Measurements from ENCODE around the gene TMEM260. TPM values are rescaled to one million over a fixed set of nuclear protein-coding genes. Genes with fewer than 3 reads are reported as not detected.

TMEM260 gene
- polyA plus RNA-seq, 3 donors, result 7.5 to 8.8 (median 8.3) TPM

DNA sequence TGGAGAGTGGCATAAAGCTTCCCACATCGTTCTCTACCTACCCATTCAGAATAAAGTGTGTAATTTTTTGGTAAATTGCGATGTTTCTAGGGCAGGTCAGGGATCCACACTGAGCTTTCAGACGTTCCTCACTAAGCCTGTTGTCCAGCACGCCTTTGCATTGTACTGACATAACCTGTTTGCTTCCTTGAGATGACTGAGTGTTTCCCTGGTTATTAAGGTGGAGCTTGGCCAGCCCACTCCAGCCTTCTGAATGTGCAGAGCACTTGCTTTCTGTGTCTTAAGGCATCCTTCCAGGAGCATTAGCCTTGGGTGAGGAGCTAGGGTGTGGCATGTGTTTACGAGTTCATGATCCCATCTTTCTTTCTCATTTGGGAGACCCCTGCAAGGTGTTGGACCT, 96.4 kb downstream of the TMEM260 start:
- Histone ChIP-seq H4K20me1 (ENCODE audit: insufficient read depth, low read length) (no peaks in the 10 kb centered on the region), H3K9ac (ENCODE audit: insufficient read depth, low read length, poor library complexity, severe bottlenecking) (no peak overlapping the region), H3K79me2 (ENCODE audit: insufficient read depth, low read length) (no peaks in the 10 kb centered on the region), H3K4me2 (replicated peaks; ENCODE audit: extremely low read depth, low read length, poor library complexity, severe bottlenecking) (no peak overlapping the region), H3K36me3 (replicated peaks in 1 of 2; ENCODE audit: control insufficient read depth in 1 of 2, insufficient read depth in 2 of 2, low read length in 2 of 2) (no peaks in the 10 kb centered on the region), H3K4me3 (replicated peaks in 1 of 3; ENCODE audit: low read depth in 2 of 3, low read length in 3 of 3) (no peak overlapping the region), H3K27ac (ENCODE audit: low read depth in 1 of 2, low read length in 2 of 2) (no peak overlapping the region), H3K27me3 (ENCODE audit: control insufficient read depth in 2 of 2, insufficient read depth in 2 of 2, low read length in 2 of 2) (no peaks in the 10 kb centered on the region), H3K9me3 (replicated peaks in 1 of 2; ENCODE audit: control insufficient read depth in 1 of 2, insufficient read depth in 1 of 2, low read length in 2 of 2) (no peaks in the 10 kb centered on the region), H2AFZ (ENCODE audit: insufficient read depth, low read depth, low read length, poor library complexity, severe bottlenecking) (no peak overlapping the region), H3K4me1 (ENCODE audit: control insufficient read depth in 1 of 2, insufficient read depth in 2 of 2, low read length in 2 of 2) (no peaks in the 10 kb centered on the region)
- no peak overlapping the region for H3K27ac Mint-ChIP-seq
- H3K4me3 Mint-ChIP-seq, result no peak overlapping the region
- H3K4me1 Mint-ChIP-seq, result no peaks in the 10 kb centered on the region
- DNase-seq, result no peak
- no peaks in the 10 kb centered on the region for H3K36me3 Mint-ChIP-seq
- peaks cover 0 to 2% (median 2%) of the 10 kb centered on the region in 3 donors for H3K27me3 Mint-ChIP-seq (ENCODE audit: low read depth in 3 of 3)
- no peak for TF ChIP-seq CTCF (IDR thresholded peaks at IDR 0.05)
- H3K9me3 Mint-ChIP-seq, result peaks cover 1 to 18% (median 5%) of the 10 kb centered on the region in 7 donors
- intact Hi-C loops (cut with micrococcal nuclease), result no loop called here
- 80% methylated on average over 1 of the region's 5 CpGs for WGBS (ENCODE audit: insufficient coverage)

DNA sequence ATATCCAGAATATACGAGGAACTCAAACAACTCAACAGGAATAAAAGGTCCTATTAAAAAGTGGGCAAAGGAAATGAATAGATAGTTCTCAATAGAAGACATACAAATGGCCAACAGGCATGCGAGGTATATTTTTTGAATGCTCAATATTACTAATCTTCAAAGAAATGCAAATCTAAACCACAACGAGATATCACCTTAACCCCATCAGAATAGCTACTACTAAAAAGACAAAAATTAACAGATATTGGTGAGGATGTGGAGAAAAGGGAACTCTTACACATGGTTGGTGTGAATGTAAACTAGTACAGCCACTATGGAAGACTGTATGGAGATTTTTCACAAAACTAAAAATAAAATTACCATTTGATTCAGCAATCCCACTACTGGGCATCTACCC, 99.2 kb downstream of the TMEM260 start:
- Histone ChIP-seq H3K36me3 (replicated peaks in 1 of 2; ENCODE audit: control insufficient read depth in 1 of 2, insufficient read depth in 2 of 2, low read length in 2 of 2) (no peaks in the 10 kb centered on the region), H3K9me3 (replicated peaks in 1 of 2; ENCODE audit: control insufficient read depth in 1 of 2, insufficient read depth in 1 of 2, low read length in 2 of 2) (no peaks in the 10 kb centered on the region), H3K27ac (ENCODE audit: low read depth in 1 of 2, low read length in 2 of 2) (no peak overlapping the region), H3K4me1 (ENCODE audit: control insufficient read depth in 1 of 2, insufficient read depth in 2 of 2, low read length in 2 of 2) (no peaks in the 10 kb centered on the region), H2AFZ (ENCODE audit: insufficient read depth, low read depth, low read length, poor library complexity, severe bottlenecking) (no peak overlapping the region), H3K27me3 (ENCODE audit: control insufficient read depth in 2 of 2, insufficient read depth in 2 of 2, low read length in 2 of 2) (no peaks in the 10 kb centered on the region), H3K79me2 (ENCODE audit: insufficient read depth, low read length) (no peaks in the 10 kb centered on the region), H3K9ac (ENCODE audit: insufficient read depth, low read length, poor library complexity, severe bottlenecking) (no peak overlapping the region), H3K4me3 (replicated peaks in 1 of 3; ENCODE audit: low read depth in 2 of 3, low read length in 3 of 3) (no peak overlapping the region), H3K4me2 (replicated peaks; ENCODE audit: extremely low read depth, low read length, poor library complexity, severe bottlenecking) (no peak overlapping the region), H4K20me1 (ENCODE audit: insufficient read depth, low read length) (no peaks in the 10 kb centered on the region)
- Mint-ChIP-seq H3K4me3 (no peak overlapping the region), H3K36me3 (no peaks in the 10 kb centered on the region), H3K4me1 (no peaks in the 10 kb centered on the region), H3K27ac (no peak overlapping the region), H3K9me3 (peaks cover 1 to 16% (median 4%) of the 10 kb centered on the region in 7 donors), H3K27me3 (ENCODE audit: low read depth in 3 of 3) (peaks cover 0 to 4% (median 2%) of the 10 kb centered on the region in 3 donors)
- DNase-seq, result no peak
- no peak for TF ChIP-seq CTCF (IDR thresholded peaks at IDR 0.05)
- WGBS (ENCODE audit: insufficient coverage), result no CpG with 5 or more reads among the region's 3 CpGs
- intact Hi-C loops (cut with micrococcal nuclease), result no loop called here

Measured in CD14-positive monocyte (primary cell).